H1 (cell line): ENCODE results near the gene MLH3. TPM values are rescaled to one million over a fixed set of nuclear protein-coding genes. Genes with fewer than 3 reads are reported as not detected.

Source experiments
- ATF2 ChIP-seq: IDR thresholded peaks from 2 replicates; pipeline ENCODE4 v1.6.1; 2012; ENCODE audit warnings: low read length, inconsistent platforms
- EZH2 ChIP-seq: fragments of 200-600 bp; sonication (generic); IDR thresholded peaks from 2 replicates; pipeline ENCODE4 v1.7.1; 2012; ENCODE audit warnings: low read depth, mild to moderate bottlenecking, moderate library complexity, low read length, inconsistent platforms; ENCODE audit not compliant: severe bottlenecking
- polyA plus RNA-seq, 7 experiments: library from polyadenylated mRNA; depleted of rRNA in 3 of 7; stranded (reverse) in 5 of 7; unstranded in 2 of 7; fragments of >200 nt in 5 of 7; fragments of 200-250 nt in 2 of 7; gene quantifications; 1 replicate in 5 of 7; 2 replicates in 1 of 7; 4 replicates in 1 of 7; pipeline versions ENCODE4 v1.2.1 to v1.2.3, GENCODE V29; 2011 to 2013; ENCODE audit warnings: missing spikeins in 2 of 7, mixed read lengths in 2 of 7
- total RNA-seq: library from RNA; stranded (reverse); fragmentation: NEBNext Ultra II Directional; extraction: Animal tissue kit (Norgen Biotek cat#: 25700); gene quantifications from 2 replicates; pipeline ENCODE4 v1.2.1, GENCODE V29; 2021

Gene MLH3
- total and polyA plus RNA-seq, 2 of the 8 experiments (the other 6 are each of a cell fraction or from before 2014, with no cell fraction given), result 9.3 to 20.1 TPM

GRCh38 chr14:75018694-75019093 lies 32.6 kb downstream of the MLH3 start (continued):
- TF ChIP-seq EZH2 (no peak), ATF2 (no peak)
